VCaP (cell line): Measurements from ENCODE around the gene CDH8.

ENCODE experiments used
- H3K27ac ChIP-seq: fragments of 450-650 bp; 2 replicates; pipeline ENCODE4 v1.5.1; 2017
- TF ChIP-seq, protein P1 (sequence below): fragments of 450-650 bp; conservative IDR thresholded peaks from 2 replicates; pipeline ENCODE4 v1.5.1; 2017; ENCODE audit warnings: mild to moderate bottlenecking, moderate library complexity

Gene CDH8

DNA sequence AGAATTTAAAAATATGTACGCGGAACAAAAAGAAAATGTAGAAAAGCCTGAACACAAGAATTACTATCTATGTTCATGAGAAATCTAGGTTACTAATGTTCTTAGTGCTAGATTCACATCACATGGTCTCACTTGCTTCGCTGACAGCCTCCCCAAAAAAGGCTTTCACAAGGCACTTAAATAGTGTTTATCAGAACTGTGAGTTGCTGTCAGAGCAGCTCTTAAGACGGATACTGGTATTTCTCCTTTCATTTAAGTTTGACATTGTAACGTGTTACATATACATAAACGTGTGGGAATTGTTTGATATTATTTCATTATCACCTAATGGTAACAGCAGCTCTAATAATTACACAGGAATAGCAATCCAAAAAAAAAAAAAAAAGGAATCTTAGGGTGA is 150.9 kb downstream of the CDH8 start:
- TF ChIP-seq, protein P1, sequence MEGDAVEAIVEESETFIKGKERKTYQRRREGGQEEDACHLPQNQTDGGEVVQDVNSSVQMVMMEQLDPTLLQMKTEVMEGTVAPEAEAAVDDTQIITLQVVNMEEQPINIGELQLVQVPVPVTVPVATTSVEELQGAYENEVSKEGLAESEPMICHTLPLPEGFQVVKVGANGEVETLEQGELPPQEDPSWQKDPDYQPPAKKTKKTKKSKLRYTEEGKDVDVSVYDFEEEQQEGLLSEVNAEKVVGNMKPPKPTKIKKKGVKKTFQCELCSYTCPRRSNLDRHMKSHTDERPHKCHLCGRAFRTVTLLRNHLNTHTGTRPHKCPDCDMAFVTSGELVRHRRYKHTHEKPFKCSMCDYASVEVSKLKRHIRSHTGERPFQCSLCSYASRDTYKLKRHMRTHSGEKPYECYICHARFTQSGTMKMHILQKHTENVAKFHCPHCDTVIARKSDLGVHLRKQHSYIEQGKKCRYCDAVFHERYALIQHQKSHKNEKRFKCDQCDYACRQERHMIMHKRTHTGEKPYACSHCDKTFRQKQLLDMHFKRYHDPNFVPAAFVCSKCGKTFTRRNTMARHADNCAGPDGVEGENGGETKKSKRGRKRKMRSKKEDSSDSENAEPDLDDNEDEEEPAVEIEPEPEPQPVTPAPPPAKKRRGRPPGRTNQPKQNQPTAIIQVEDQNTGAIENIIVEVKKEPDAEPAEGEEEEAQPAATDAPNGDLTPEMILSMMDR, result no peak
- no peak overlapping the region for H3K27ac ChIP-seq

DNA sequence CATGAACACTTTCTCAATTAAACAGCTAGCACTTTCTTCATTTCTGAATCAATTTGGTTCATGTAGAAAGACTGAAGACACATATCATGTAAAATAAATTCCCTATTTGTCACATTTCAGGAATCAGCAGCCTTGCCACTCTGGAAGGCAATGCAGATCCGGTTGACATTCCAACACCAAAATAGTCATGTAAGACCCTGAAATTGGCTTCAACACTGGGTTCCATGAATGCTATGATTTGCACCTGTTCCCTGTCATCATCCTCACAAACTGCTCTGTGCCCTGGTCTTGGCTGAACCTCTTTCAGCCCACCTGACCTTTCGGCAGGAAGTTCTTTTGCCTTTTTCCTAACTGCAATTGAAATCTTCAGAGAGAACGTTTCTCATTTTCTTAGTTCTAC is 156.9 kb downstream of the CDH8 start:
- no peak overlapping the region for H3K27ac ChIP-seq
- TF ChIP-seq, protein P1, result no peak

DNA sequence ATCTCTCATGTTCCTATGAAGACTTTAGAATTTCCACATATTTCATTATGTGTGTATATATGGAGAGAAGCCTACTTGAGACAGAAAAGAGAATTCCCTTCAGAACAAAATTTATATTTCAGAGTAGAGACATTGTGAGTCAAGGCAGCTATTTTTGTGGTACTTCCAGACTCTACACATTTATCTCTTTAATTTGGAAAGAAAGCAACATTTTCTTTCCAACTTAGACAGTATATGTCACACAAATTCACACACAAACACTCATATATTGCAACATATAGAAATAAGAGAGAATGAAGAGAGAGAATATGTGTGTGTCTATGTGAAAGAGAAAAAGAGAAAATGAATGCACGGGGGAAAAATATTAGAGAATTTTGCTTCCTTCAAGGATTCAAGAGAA is 158.8 kb downstream of the CDH8 start:
- no peak overlapping the region for H3K27ac ChIP-seq
- TF ChIP-seq, protein P1, result no peak

DNA sequence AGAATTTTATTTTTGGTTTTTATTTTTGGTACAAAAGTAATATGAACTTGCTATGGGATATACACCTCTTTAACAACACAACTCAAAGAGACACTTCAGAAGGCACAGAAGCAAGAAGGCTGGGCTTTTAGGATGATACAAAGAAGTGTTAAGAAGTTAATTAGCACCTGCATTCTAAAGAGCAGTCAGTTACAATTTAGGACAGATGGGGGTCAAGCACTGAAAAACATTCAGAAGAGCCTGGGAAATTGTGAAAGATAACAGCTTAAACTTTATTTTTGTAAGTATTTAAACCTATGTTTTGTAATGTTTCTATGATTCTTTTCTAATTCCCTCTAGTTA is 163.5 kb downstream of the CDH8 start:
- TF ChIP-seq, protein P1, result no peak
- no peak overlapping the region for H3K27ac ChIP-seq

DNA sequence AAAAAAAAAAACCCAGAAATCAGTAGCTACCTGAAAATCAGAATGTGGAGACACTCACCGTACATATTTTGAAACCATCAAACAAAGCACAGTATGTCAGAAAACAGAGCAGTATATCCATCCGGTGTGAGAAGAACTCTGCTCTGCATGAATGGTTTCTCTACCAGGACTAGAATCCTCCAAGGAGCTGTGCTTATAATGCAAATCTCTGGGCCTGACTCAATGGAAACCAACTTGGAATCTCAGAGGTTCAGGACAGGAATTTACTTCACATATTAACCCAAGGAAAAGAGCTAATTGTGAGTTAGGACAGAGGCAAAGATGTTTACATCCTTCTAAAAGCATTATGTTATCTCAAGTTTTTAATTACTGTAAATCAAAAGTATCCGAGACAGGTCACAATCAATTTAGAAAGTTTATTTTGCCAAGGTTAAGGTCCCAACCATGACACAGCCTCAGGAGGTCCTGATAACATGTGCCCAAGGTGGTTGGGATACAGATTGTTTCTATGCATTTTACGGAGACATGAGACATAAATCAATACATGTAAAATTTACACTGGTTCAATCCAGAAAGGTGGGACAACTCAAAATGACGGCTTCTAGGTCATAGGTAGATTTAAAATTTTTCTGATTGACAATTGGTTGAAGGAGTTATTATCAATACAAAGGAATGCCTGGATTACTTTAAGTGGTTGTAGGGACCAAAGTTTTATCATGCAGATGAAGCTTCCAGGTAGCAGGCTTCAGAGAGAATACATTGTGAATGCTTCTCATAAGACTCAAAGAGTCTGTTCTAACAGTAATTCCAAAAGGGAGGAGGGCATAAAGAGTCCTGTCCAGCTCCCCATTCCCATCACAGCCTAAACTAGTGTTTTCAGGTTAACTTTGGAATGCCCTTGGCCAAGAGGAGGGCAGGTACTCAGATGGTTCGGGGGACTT is 164.1 kb downstream of the CDH8 start:
- TF ChIP-seq, protein P1, result no peak
- no peak overlapping the region for H3K27ac ChIP-seq

DNA sequence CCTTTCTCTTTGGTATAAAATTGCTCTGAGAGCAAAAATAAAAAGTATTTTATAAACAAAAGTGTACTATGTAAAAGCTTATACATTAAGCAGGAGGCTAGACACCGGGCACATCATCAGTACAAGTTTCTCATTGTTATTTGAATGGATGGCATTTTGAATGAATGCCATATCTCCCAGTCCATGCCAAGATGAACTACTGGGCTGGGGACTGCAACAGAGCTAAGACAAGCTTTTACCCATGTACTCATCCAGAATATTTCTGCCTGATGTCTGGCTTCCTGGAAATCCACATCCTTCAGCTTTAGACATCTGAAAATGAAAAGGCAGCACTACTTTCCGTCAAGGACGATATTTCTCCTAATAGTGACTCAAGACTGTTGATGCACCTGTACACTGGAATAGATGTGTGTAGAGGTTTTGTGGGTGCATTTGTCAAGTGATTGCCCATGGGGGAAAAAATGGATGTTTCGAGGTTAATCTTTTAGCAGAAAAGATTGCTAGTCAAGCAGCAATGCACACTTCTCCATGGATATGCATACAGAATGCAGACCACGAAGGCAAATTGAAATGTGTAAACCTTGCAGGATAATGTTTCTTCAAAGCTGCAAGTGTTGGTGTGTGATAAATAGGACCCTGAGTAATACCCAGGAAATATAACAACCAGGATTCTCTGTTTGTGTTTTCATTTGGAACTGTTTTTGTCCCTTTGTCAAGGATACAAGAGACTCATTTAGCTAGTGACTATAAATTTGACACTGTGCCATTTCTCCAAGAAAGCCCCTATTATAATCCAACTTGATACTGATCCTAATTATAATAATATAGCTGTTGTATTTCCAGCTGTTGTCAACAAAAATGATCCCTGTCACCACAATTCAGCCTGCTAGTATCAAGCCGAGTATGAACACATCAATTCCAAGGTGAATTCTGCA is 173.8 kb downstream of the CDH8 start:
- no peak overlapping the region for H3K27ac ChIP-seq
- TF ChIP-seq, protein P1, result no peak

DNA sequence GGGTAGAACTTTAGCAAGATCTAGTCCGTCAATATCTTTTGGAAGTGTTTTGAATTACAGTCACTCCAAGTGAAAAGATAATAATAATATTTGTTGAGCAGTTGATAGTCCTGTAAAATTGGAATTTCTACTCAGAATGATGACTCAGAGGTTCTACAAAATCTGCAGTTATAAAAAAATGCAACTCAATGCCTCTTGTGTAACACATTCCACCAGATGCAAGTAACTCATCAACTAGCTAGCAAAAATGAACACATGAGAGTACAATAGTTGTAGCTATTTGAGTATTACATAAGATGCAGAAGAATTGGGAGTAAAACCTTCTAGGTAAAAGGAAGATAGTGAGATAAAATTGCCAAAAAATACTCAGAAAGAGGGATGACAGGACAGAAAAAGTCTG is 177.2 kb downstream of the CDH8 start:
- TF ChIP-seq, protein P1, result no peak
- H3K27ac ChIP-seq, result no peak overlapping the region
